Fibroblast of villous mesenchyme (primary cell): ENCODE measurements around the gene DMAC2. TPM values are rescaled to one million over a fixed set of nuclear protein-coding genes. Genes with fewer than 3 reads are reported as not detected.
A peak's percentile ranks its signal among the peaks of the same experiment; 100 is the strongest.
"Not testable (repeated sequence)": the region's sequence is repeated elsewhere in the genome, so short reads cannot be mapped to it uniquely, and the experiment has no call there.

Experiments
- DNase-seq: peaks from one replicate; pipeline ENCODE4 v3.0.0-alpha.2; 2010; ENCODE audit warnings: low read depth
- H3K4me3 ChIP-seq: 2 replicates; pipeline ENCODE4 v1.5.1; 2011; ENCODE audit warnings: low read depth, mild to moderate bottlenecking, low read length
- CTCF ChIP-seq: IDR thresholded peaks from 2 replicates; pipeline ENCODE4 v1.5.1; 2012; ENCODE audit warnings: low read depth, mild to moderate bottlenecking, low read length; ENCODE audit not compliant: insufficient read depth
- total RNA-seq: library from RNA; depleted of rRNA; stranded (reverse); fragments of >200 nt; gene quantifications from 2 replicates; pipeline ENCODE4 v1.2.3, GENCODE V29; 2012

DMAC2 gene
- total RNA-seq, 1 donor = 43.2 TPM

DNA sequence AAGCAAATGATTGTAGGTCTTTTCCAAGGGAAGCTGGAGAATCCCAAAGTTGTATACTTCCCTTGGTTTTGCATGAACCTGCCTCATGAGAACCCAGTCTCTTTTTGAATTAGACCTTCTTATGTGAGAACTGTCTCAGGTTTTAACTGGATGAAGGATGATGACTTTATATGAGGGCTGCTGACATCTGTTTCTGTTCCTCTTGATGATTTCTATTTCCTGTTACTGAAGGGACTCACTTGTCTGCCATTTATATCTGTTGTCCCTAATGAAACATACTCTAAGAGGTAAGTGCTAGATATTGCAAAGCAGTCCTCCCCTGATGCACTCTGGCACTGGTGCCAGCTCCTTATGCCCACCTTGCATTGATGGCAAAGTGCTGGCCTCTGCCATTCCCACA, 36.9 kb upstream of the DMAC2 start:
- DNase-seq = no peak
- no peak overlapping the region for H3K4me3 ChIP-seq
- no peak for TF ChIP-seq CTCF

DNA sequence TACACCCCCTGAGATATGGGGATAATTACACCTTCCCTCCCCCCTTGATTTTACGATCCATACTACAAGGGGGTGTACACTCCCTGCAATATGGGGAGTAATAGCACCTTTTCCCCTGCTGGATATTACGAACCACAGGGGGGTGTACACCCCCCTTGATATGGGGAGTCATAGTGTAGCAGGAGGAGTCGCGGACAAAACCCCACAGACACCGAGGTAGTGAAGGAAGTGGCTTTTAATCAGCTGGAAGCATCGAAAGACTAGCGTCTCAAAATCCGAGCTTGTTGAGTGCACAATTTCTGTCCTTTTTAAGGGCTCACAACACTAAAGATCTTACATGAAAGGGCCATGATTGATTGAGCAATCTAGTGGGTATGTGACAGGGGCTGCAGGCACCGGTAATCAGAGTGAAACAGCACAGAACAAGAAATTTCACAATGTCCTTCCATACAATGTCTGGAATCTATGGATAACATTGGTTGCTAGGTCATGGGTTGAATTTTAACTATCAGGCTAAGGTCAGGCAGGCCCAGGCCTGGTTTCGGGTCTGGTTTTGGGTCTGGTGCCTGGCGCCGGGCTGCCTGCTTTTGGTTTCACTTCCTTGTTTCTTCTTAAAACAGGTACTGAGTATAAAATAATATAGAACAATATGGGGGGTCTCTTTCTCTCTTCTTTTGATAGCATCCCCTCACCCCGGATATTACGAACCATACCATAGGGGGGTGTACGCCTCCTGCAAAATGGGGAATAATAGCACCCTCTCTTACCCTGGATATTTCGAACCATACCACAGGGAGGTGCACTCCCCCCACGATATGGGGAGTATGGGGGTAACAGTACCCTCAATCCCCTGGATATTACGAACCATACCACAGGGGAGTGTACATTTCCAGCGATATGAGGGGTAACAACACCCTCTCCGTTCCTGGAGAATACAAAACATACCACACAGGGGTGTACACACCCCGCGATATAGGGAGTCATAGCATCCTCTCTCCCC, 23.8 kb upstream of the DMAC2 start:
- DNase-seq, H3K4me3 ChIP-seq: not testable (repeated sequence)

DNA sequence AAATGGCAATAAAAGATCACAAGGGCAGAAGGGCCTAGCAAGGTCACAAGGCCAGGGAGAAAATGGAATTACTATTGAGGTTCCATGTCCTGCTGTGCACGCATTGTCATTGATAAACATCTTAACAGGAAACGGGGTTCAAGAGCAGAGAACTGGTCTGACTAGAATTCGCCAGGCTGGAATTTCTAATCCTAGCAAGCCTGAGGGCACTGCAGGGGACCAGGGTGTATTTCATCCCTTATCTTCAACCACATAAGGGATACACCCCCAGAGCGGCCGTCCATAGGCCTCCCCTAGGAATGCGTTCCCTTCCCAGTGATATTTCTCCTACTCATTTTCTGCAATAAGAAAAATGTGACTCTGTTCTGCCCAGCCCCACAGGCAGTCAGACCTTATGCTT, 22.8 kb upstream of the DMAC2 start:
- no peak for DNase-seq
- no peak overlapping the region for H3K4me3 ChIP-seq
- no peak for TF ChIP-seq CTCF

DNA sequence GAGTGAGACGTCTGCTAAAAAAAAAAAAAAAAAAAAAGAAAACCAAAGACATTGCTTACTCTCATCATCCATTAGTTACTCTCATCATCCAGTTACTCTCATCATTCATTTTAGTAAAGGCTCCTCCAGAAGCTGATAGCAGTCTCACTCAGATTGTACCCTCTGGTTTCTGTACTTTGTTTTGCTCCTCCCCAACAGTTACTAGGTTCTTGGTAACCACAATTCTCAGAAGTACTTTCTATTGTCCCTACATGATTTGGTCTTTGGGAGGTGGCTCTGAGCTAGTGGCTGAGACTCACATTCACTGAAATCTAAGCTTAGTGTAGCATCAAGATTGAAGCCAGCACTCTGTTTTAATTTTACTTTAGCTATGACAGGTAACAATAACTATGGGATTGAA, 17.5 kb upstream of the DMAC2 start:
- TF ChIP-seq CTCF = no peak
- H3K4me3 ChIP-seq = no peak overlapping the region
- no peak for DNase-seq

GRCh38 chr19:41456342-41456918, 16.7 kb upstream of the DMAC2 start:
- DNase-seq = peak; percentile 32
- TF ChIP-seq CTCF = no peak
- H3K4me3 ChIP-seq = no peak overlapping the region

DNA sequence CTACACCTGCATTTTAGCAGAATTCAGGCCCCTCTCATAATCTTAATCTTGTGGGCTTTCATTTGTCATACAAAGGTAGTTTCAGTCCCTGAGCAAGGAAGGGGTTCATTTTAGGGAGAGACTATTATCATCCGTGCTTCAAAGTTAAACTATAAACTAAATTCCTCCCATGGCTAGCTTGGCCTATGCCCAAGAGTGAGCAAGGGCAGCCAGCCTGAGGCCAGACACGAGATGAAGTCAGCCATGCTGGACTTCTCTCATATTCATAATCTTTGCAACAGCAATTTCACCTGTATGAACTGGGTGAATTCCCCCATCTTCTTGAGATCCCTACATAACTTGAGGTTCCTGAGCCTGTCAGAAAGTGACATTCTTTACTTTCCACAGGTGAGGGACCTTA, 16.2 kb upstream of the DMAC2 start:
- no peak overlapping the region for H3K4me3 ChIP-seq
- no peak for DNase-seq
- no peak for TF ChIP-seq CTCF

GRCh38 chr19:41452584-41453275, 13.0 kb upstream of the DMAC2 start:
- no peak overlapping the region for H3K4me3 ChIP-seq
- DNase-seq = no peak
- no peak for TF ChIP-seq CTCF
